Smooth muscle cell (in vitro differentiated cells): ENCODE results near the gene TTI1. TPM values are rescaled to one million over a fixed set of nuclear protein-coding genes. Genes with fewer than 3 reads are reported as not detected.

Source experiments
- DNase-seq: peaks from one replicate; lab custom pipeline; 2025; ENCODE audit not compliant: unreplicated experiment; lab: John Stamatoyannopoulos, UW
- H2AFZ ChIP-seq: fragments of 200-600 bp; sonication (generic); 2 replicates; pipeline ENCODE4 v1.6.0; 2016; ENCODE audit warnings: antibody characterized with exemption, low read depth, mild to moderate bottlenecking
- H3F3A ChIP-seq: fragments of 200-600 bp; sonication (generic); 2 replicates; pipeline ENCODE4 v1.6.0; 2017; ENCODE audit warnings: antibody characterized with exemption, low read depth
- H3K27ac ChIP-seq: fragments of 200-600 bp; sonication (generic); 2 replicates; pipeline ENCODE4 v1.5.1; 2016; ENCODE audit warnings: low read depth, mild to moderate bottlenecking
- H3K27me3 ChIP-seq: fragments of 200-600 bp; sonication (generic); 2 replicates; pipeline ENCODE4 v1.6.1; 2016; ENCODE audit warnings: low read depth, mild to moderate bottlenecking
- H3K36me3 ChIP-seq: fragments of 200-600 bp; sonication (generic); 2 replicates; pipeline ENCODE4 v1.5.1; 2016; ENCODE audit warnings: low read depth
- H3K4me1 ChIP-seq: fragments of 200-600 bp; sonication (generic); 2 replicates; pipeline ENCODE4 v1.5.1; 2016; ENCODE audit warnings: low read depth
- H3K4me2 ChIP-seq: fragments of 200-600 bp; sonication (generic); 2 replicates; pipeline ENCODE4 v1.6.0; 2016; ENCODE audit warnings: mild to moderate bottlenecking
- H3K4me3 ChIP-seq: fragments of 200-600 bp; sonication (generic); 2 replicates; pipeline ENCODE4 v1.5.1; 2016; ENCODE audit warnings: mild to moderate bottlenecking
- H3K79me2 ChIP-seq: fragments of 200-600 bp; sonication (generic); 2 replicates; pipeline ENCODE4 v1.6.0; 2016; ENCODE audit warnings: low read depth, mild to moderate bottlenecking
- H3K9ac ChIP-seq: fragments of 200-600 bp; sonication (generic); 2 replicates; pipeline ENCODE4 v1.6.0; 2016; ENCODE audit warnings: low read depth
- H3K9me3 ChIP-seq: fragments of 200-600 bp; sonication (generic); replicated peaks from 2 replicates; pipeline ENCODE4 v1.5.1; 2016; ENCODE audit warnings: low read depth
- H4K20me1 ChIP-seq: fragments of 200-600 bp; sonication (generic); 2 replicates; pipeline ENCODE4 v1.6.0; 2016; ENCODE audit warnings: low read depth
- WGBS: methylation state at CpG from one replicate; pipeline ENCODE4 v1.1.7; 2016; ENCODE audit warnings: low lambda C conversion rate; 5-methylcytosine and 5-hydroxymethylcytosine counted together
- polyA plus RNA-seq: library from polyadenylated mRNA; unstranded; fragments of >200 nt; fragmentation: Nextera tagmentation; extraction: Ambion mirVana; gene quantifications from 2 replicates; pipeline ENCODE4 v1.2.1, GENCODE V29; 2016
- total RNA-seq: library from RNA; depleted of rRNA; stranded (reverse); fragments of >200 nt; gene quantifications from 2 replicates; pipeline ENCODE4 v1.2.3, GENCODE V29; 2014
- TF ChIP-seq, protein P1 (sequence below): fragments of 200-600 bp; sonication (generic); IDR thresholded peaks from 2 replicates; pipeline ENCODE4 v1.5.1; 2017; ENCODE audit warnings: borderline replicate concordance, mild to moderate bottlenecking, antibody characterized with exemption; ENCODE audit not compliant: insufficient read depth, poor library complexity, severe bottlenecking

The TTI1 gene
- total and polyA plus RNA-seq, 2 experiments from 2014 or later, result 17.0 to 20.0 TPM

DNA sequence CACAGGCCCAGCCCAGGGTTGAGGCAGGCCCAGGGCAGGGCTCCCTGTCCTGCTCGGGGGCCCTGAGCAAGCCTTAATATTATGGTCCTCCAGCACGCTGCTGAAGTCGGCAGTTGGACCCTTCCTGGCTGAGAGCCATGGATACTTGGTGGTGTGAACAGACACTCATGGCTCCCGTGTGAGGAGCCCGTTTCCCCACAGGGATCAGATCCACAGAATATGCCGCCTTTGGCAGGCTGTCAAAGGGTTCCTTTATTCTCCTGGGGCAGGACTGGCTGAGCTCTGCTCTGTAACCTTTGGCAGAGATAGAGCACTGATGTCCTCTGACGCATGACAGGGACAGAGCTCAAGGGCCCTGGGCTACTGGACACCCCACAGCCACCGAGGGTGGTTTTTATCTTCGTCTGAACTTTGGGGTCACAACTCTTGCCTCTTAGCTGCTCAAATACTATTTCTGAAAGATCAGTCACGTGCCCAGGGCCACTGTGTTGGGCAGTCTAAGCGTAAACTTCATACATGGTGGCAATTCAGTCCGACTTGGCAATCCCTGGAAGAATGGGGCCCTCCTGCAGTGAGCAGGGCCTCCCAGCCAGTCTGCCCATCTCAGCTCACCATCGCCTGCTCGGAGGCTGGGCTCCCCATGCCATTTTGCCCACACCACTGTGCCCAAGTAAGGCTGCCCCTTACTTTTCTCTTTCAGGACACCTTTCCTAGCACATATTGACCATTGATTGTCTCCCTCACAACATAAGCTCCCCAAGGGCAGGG, 49.1 kb downstream of the TTI1 start:
- H3K27me3 ChIP-seq, result no peaks in the 10 kb centered on the region
- whole genome bisulfite sequencing, result 81% methylated on average over 14 of the region's 14 CpGs

DNA sequence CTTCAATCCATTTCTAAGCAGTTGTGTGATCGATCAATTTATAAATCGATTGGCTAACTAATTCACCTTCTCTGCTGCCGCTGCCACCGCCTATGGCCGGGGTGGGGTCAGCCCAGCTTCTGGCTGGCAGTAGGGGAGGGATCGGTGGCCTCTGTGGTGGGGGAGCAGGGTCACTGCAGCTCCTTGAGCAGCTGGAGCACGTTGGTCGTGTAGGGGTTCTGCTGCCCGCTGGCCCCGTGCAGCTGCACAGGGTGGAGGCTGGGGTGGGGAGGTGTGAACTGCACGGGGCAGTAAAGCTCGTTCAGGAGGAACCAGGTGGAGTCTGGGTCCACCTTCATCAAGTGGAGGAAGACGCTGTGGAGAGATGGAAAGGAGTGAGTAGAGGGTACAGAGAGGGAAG, 50.0 kb downstream of the TTI1 start:
- H3K4me2 ChIP-seq, result no peak overlapping the region
- peaks cover 15% of the 10 kb centered on the region for H3K4me1 ChIP-seq
- H3K36me3 ChIP-seq, result no peaks in the 10 kb centered on the region
- H3K4me3 ChIP-seq, result no peak overlapping the region
- no peaks in the 10 kb centered on the region for H3K27me3 ChIP-seq
- WGBS, result 93% methylated on average over 13 of the region's 13 CpGs
- H4K20me1 ChIP-seq, result no peaks in the 10 kb centered on the region
- no peaks in the 10 kb centered on the region for H3F3A ChIP-seq
- no peaks in the 10 kb centered on the region for H3K79me2 ChIP-seq
- no peak overlapping the region for H3K9ac ChIP-seq
- DNase-seq, result no peak
- no peaks in the 10 kb centered on the region for H3K9me3 ChIP-seq
- H2AFZ ChIP-seq, result no peak overlapping the region
- H3K27ac ChIP-seq, result no peak overlapping the region
- TF ChIP-seq, protein P1, sequence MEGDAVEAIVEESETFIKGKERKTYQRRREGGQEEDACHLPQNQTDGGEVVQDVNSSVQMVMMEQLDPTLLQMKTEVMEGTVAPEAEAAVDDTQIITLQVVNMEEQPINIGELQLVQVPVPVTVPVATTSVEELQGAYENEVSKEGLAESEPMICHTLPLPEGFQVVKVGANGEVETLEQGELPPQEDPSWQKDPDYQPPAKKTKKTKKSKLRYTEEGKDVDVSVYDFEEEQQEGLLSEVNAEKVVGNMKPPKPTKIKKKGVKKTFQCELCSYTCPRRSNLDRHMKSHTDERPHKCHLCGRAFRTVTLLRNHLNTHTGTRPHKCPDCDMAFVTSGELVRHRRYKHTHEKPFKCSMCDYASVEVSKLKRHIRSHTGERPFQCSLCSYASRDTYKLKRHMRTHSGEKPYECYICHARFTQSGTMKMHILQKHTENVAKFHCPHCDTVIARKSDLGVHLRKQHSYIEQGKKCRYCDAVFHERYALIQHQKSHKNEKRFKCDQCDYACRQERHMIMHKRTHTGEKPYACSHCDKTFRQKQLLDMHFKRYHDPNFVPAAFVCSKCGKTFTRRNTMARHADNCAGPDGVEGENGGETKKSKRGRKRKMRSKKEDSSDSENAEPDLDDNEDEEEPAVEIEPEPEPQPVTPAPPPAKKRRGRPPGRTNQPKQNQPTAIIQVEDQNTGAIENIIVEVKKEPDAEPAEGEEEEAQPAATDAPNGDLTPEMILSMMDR, result no peak

More for the DNA sequence above, 49.1 kb downstream of the TTI1 start:
- Histone ChIP-seq H3K36me3 (no peaks in the 10 kb centered on the region), H3F3A (peaks cover 4% of the 10 kb centered on the region), H3K9me3 (no peaks in the 10 kb centered on the region), H3K4me3 (no peak overlapping the region), H3K4me1 (peaks cover 15% of the 10 kb centered on the region), H3K79me2 (no peaks in the 10 kb centered on the region), H4K20me1 (no peaks in the 10 kb centered on the region), H2AFZ (no peak overlapping the region), H3K27ac (no peak overlapping the region), H3K4me2 (no peak overlapping the region), H3K9ac (no peak overlapping the region)
- DNase-seq, result no peak
- TF ChIP-seq, protein P1, result no peak

DNA sequence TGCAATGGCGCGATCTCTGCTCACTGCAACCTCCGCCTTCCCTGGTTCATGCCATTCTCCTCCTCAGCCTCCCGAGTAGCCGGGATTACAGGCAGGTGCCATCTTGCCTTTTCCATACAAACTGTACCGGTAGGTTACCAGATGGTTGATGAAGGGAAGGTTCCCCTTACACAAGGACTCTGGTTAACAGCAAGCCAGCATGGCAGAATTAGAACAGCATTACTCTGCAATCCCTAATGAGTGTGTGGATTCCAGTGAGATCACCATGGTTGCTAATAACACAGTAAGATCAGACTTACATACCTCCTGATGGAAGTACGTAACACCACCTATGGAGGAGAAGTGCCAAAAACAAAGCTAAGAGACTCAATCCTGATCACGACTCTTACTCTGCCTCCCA, 51.7 kb downstream of the TTI1 start:
- H3K9ac ChIP-seq, result no peak overlapping the region
- no peaks in the 10 kb centered on the region for H3K79me2 ChIP-seq
- H3K4me1 ChIP-seq, result no peaks in the 10 kb centered on the region
- TF ChIP-seq, protein P1, result no peak
- no peaks in the 10 kb centered on the region for H3K9me3 ChIP-seq
- H3K27ac ChIP-seq, result no peak overlapping the region
- no peak overlapping the region for H3K4me3 ChIP-seq
- WGBS, result 96% methylated on average over 8 of the region's 8 CpGs
- no peak overlapping the region for H3K4me2 ChIP-seq
- no peak for DNase-seq
- H3K36me3 ChIP-seq, result no peaks in the 10 kb centered on the region
- H4K20me1 ChIP-seq, result no peaks in the 10 kb centered on the region
- no peaks in the 10 kb centered on the region for H3K27me3 ChIP-seq
- no peaks in the 10 kb centered on the region for H3F3A ChIP-seq
- no peak overlapping the region for H2AFZ ChIP-seq

DNA sequence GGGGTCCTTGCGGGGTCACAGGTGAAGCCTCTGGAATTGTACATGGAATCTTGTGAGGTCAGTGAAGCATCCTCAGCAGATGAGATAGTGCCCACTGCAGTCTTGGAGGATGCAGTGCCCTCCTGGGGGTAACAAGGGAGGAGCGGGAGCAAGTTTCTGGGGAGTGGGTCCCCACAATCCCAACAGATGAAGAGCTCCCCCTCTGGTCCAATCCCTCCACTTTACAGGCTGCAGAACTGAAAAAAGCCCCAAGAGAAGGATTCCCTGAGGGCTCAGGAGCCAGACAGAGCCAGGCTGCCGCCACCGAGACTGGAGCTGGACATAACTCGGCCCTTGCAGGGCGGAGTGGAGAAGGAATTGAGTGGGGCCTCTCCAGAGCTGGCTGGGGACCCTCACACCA, 52.4 kb downstream of the TTI1 start:
- TF ChIP-seq, protein P1, result no peak
- Histone ChIP-seq H3K79me2 (no peaks in the 10 kb centered on the region), H2AFZ (no peak overlapping the region), H3K4me3 (no peak overlapping the region), H3K36me3 (no peaks in the 10 kb centered on the region), H3K9ac (no peak overlapping the region), H3K4me1 (no peaks in the 10 kb centered on the region), H3K27me3 (no peaks in the 10 kb centered on the region), H3K9me3 (no peaks in the 10 kb centered on the region), H4K20me1 (no peaks in the 10 kb centered on the region), H3F3A (no peaks in the 10 kb centered on the region), H3K4me2 (no peak overlapping the region), H3K27ac (no peak overlapping the region)
- DNase-seq, result no peak
- WGBS, result 93% methylated on average over 6 of the region's 6 CpGs
